ENCODE measurements around the gene ALDH16A1. TPM values are rescaled to one million over a fixed set of nuclear protein-coding genes. Genes with fewer than 3 reads are reported as not detected.

ALDH16A1 gene
- total RNA-seq, 1 donor from 2014 or later = 24.4 TPM

- no peak overlapping the region for H3K4me3 Mint-ChIP-seq
Observed at GRCh38 chr19:49506575-49507105, 53.6 kb downstream of the ALDH16A1 start.

GRCh38 chr19:49507803-49508494 lies 54.9 kb downstream of the ALDH16A1 start:
- no peaks in the 10 kb centered on the region for H3K9me3 Mint-ChIP-seq
- H3K27ac Mint-ChIP-seq = peak overlapping the region; percentile 43
- peaks cover 18% of the 10 kb centered on the region for H3K4me1 Mint-ChIP-seq
- H3K27me3 Mint-ChIP-seq (ENCODE audit: low read depth) = no peaks in the 10 kb centered on the region
- no peak for TF ChIP-seq CTCF (IDR thresholded peaks at IDR 0.05; ENCODE audit: unreplicated experiment)
- H3K4me3 Mint-ChIP-seq = no peak overlapping the region
- no peak for DNase-seq (ENCODE audit: low spot score in 2 of 2, unreplicated experiment in 2 of 2)
- no peaks in the 10 kb centered on the region for H3K36me3 Mint-ChIP-seq

More at GRCh38 chr19:49506575-49507105, 53.6 kb downstream of the ALDH16A1 start:
- no peak for DNase-seq (ENCODE audit: low spot score in 2 of 2, unreplicated experiment in 2 of 2)
- Mint-ChIP-seq H3K27ac (no peak overlapping the region), H3K27me3 (ENCODE audit: low read depth) (no peaks in the 10 kb centered on the region), H3K4me1 (peaks cover 11% of the 10 kb centered on the region), H3K36me3 (no peaks in the 10 kb centered on the region), H3K9me3 (no peaks in the 10 kb centered on the region)
- peak; percentile 59 for TF ChIP-seq CTCF (IDR thresholded peaks at IDR 0.05; ENCODE audit: unreplicated experiment)

- Mint-ChIP-seq H3K27ac (peak overlapping the region; percentile 86), H3K36me3 (peaks cover 12% of the 10 kb centered on the region), H3K4me3 (peak overlapping the region; percentile 87), H3K9me3 (no peaks in the 10 kb centered on the region), H3K27me3 (ENCODE audit: low read depth) (no peaks in the 10 kb centered on the region), H3K4me1 (peaks cover 20% of the 10 kb centered on the region)
- DNase-seq (ENCODE audit: low spot score in 2 of 2, unreplicated experiment in 2 of 2) = peak in 1 of 2 experiments; percentile 63
- TF ChIP-seq CTCF (IDR thresholded peaks at IDR 0.05; ENCODE audit: unreplicated experiment) = no peak
Observed at GRCh38 chr19:49512970-49513745, 60.1 kb downstream of the ALDH16A1 start.

GRCh38 chr19:49513746-49514118 lies 60.7 kb downstream of the ALDH16A1 start:
- Mint-ChIP-seq H3K27me3 (ENCODE audit: low read depth) (no peaks in the 10 kb centered on the region), H3K4me3 (peak overlapping the region; percentile 75), H3K27ac (peak overlapping the region; percentile 86), H3K4me1 (peaks cover 20% of the 10 kb centered on the region), H3K9me3 (no peaks in the 10 kb centered on the region), H3K36me3 (peaks cover 12% of the 10 kb centered on the region)
- no peak for TF ChIP-seq CTCF (IDR thresholded peaks at IDR 0.05; ENCODE audit: unreplicated experiment)
- DNase-seq (ENCODE audit: low spot score in 2 of 2, unreplicated experiment in 2 of 2) = no peak

- peaks cover 14% of the 10 kb centered on the region for H3K36me3 Mint-ChIP-seq
- no peaks in the 10 kb centered on the region for H3K27me3 Mint-ChIP-seq (ENCODE audit: low read depth)
- no peaks in the 10 kb centered on the region for H3K9me3 Mint-ChIP-seq
- peaks cover 20% of the 10 kb centered on the region for H3K4me1 Mint-ChIP-seq
- H3K27ac Mint-ChIP-seq = peak overlapping the region; percentile 86
- H3K4me3 Mint-ChIP-seq = peak overlapping the region; percentile 75
- TF ChIP-seq CTCF (IDR thresholded peaks at IDR 0.05; ENCODE audit: unreplicated experiment) = no peak
- DNase-seq (ENCODE audit: low spot score in 2 of 2, unreplicated experiment in 2 of 2) = no peak
Observed at GRCh38 chr19:49514151-49514550, 61.1 kb downstream of the ALDH16A1 start.

Measured in mesothelial cell of epicardium (in vitro differentiated cells).